Neural progenitor cell (in vitro differentiated cells): ENCODE measurements around the gene CACNA1C. TPM values are rescaled to one million over a fixed set of nuclear protein-coding genes. Genes with fewer than 3 reads are reported as not detected.

Experiments used
- DNase-seq: peaks from one replicate; pipeline ENCODE4 v3.0.0-alpha.2; 2016; ENCODE audit warnings: low spot score
- H2AFZ ChIP-seq: fragments of 200-600 bp; sonication (generic); replicated peaks from 2 replicates; pipeline ENCODE4 v1.6.1; 2016; ENCODE audit warnings: antibody characterized with exemption
- H3F3A ChIP-seq: fragments of 200-600 bp; sonication (generic); 2 replicates; pipeline ENCODE4 v1.6.1; 2016; ENCODE audit warnings: antibody characterized with exemption, low read depth
- H3K27ac ChIP-seq: fragments of 200-600 bp; sonication (generic); 2 replicates; pipeline ENCODE4 v1.5.1; 2016; ENCODE audit warnings: mild to moderate bottlenecking
- H3K27me3 ChIP-seq: fragments of 200-600 bp; sonication (generic); 2 replicates; pipeline ENCODE4 v1.6.1; 2016; ENCODE audit warnings: mild to moderate bottlenecking, moderate library complexity
- H3K36me3 ChIP-seq: fragments of 200-600 bp; sonication (generic); 2 replicates; pipeline ENCODE4 v1.5.1; 2016
- H3K4me1 ChIP-seq: fragments of 200-600 bp; sonication (generic); 2 replicates; pipeline ENCODE4 v1.6.1; 2016; ENCODE audit warnings: mixed run types
- H3K4me2 ChIP-seq: fragments of 200-600 bp; sonication (generic); 2 replicates; pipeline ENCODE4 v1.6.1; 2016
- H3K4me3 ChIP-seq: fragments of 200-600 bp; sonication (generic); 2 replicates; pipeline ENCODE4 v1.5.1; 2016
- H3K79me2 ChIP-seq: fragments of 200-600 bp; sonication (generic); 2 replicates; pipeline ENCODE4 v1.6.1; 2016; ENCODE audit warnings: low read depth
- H3K9ac ChIP-seq: fragments of 200-600 bp; sonication (generic); 2 replicates; pipeline ENCODE4 v1.6.1; 2016
- H3K9me3 ChIP-seq: fragments of 200-600 bp; sonication (generic); 2 replicates; pipeline ENCODE4 v1.5.1; 2016; ENCODE audit warnings: low read depth
- H4K20me1 ChIP-seq: fragments of 200-600 bp; sonication (generic); 2 replicates; pipeline ENCODE4 v1.6.1; 2016; ENCODE audit warnings: low read depth
- H3K27ac Mint-ChIP-seq: 3 replicates; pipeline ENCODE4 v1.8.0; 2021; ENCODE audit warnings: mixed read lengths
- H3K27me3 Mint-ChIP-seq: 2 replicates; pipeline ENCODE4 v1.8.0; 2022; ENCODE audit warnings: low read depth, mild to moderate bottlenecking, inconsistent platforms, moderate library complexity, mixed read lengths; ENCODE audit not compliant: insufficient read depth
- H3K36me3 Mint-ChIP-seq: 3 replicates; pipeline ENCODE4 v1.8.0; 2021; ENCODE audit warnings: mixed read lengths
- H3K4me1 Mint-ChIP-seq: 3 replicates; pipeline ENCODE4 v1.8.0; 2021; ENCODE audit warnings: mixed read lengths
- H3K4me3 Mint-ChIP-seq: 3 replicates; pipeline ENCODE4 v1.8.0; 2021; ENCODE audit warnings: mild to moderate bottlenecking, moderate library complexity, mixed read lengths
- H3K9me3 Mint-ChIP-seq: 3 replicates; pipeline ENCODE4 v1.8.0; 2020; ENCODE audit warnings: mixed read lengths
- CTCF ChIP-seq: fragments of 200-600 bp; sonication (generic); IDR thresholded peaks from 2 replicates; pipeline ENCODE4 v1.5.1; 2017; ENCODE audit warnings: antibody characterized with exemption, mild to moderate bottlenecking
- EZH2 ChIP-seq: fragments of 200-600 bp; sonication (generic); IDR thresholded peaks from 2 replicates; pipeline ENCODE4 v1.6.1; 2017; ENCODE audit warnings: antibody characterized with exemption, mild to moderate bottlenecking, moderate library complexity
- EZH2phosphoT487 ChIP-seq: fragments of 200-600 bp; sonication (generic); IDR thresholded peaks from 2 replicates; pipeline ENCODE4 v1.6.1; 2017; ENCODE audit warnings: antibody characterized with exemption
- total RNA-seq: library from RNA; depleted of rRNA; stranded (reverse); fragments of >200 nt; gene quantifications from 2 replicates; pipeline ENCODE4 v1.2.3, GENCODE V29; 2015; ENCODE audit warnings: low replicate concordance

Gene CACNA1C
- total RNA-seq, 1 donor from 2014 or later, result 2.7 TPM

GRCh38 chr12:2627076-2627834 lies 574.5 kb downstream of the CACNA1C start:
- no peaks in the 10 kb centered on the region for H3K79me2 ChIP-seq
- no peaks in the 10 kb centered on the region for H3K36me3 ChIP-seq
- H3K4me3 Mint-ChIP-seq, result no peak overlapping the region
- H4K20me1 ChIP-seq, result no peaks in the 10 kb centered on the region
- H3K36me3 Mint-ChIP-seq, result no peaks in the 10 kb centered on the region
- no peak overlapping the region for H3K9ac ChIP-seq
- H3K4me1 Mint-ChIP-seq, result peaks cover 29% of the 10 kb centered on the region
- H3K4me1 ChIP-seq, result peaks cover 7% of the 10 kb centered on the region
- H3K4me2 ChIP-seq, result no peak overlapping the region
- H3K27me3 Mint-ChIP-seq, result peaks cover 2% of the 10 kb centered on the region
- no peaks in the 10 kb centered on the region for H3K9me3 ChIP-seq
- no peaks in the 10 kb centered on the region for H3K27me3 ChIP-seq
- no peak for DNase-seq
- peak overlapping the region; percentile 32 for H3K27ac Mint-ChIP-seq
- TF ChIP-seq EZH2phosphoT487 (no peak), CTCF (no peak), EZH2 (no peak)
- no peak overlapping the region for H3K27ac ChIP-seq
- H3K4me3 ChIP-seq, result no peak overlapping the region
- H3K9me3 Mint-ChIP-seq, result no peaks in the 10 kb centered on the region
- no peak overlapping the region for H2AFZ ChIP-seq
- H3F3A ChIP-seq, result no peaks in the 10 kb centered on the region

DNA sequence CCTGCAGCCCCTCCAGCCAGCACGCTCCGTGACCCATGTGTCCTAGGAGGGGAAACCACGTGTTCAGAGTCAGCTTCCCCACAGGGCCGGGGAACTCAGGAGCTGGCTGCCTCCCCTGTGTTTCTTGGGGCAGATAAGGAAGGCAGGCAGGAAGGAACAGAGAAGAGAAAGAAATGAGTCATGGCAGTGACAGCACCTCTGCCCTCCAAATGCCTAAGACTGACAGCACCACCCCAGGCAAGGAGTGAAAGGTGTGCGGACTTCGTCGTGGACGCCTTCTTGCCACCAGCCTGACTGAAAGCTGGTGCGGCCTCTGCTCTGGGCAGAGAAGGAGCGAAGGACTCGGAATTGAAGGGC lies 575.0 kb downstream of the CACNA1C start:
- Histone ChIP-seq H3K27ac (no peak overlapping the region), H3K79me2 (no peaks in the 10 kb centered on the region), H4K20me1 (no peaks in the 10 kb centered on the region), H3K27me3 (no peaks in the 10 kb centered on the region), H3K36me3 (no peaks in the 10 kb centered on the region), H3K4me2 (no peak overlapping the region), H3F3A (no peaks in the 10 kb centered on the region), H3K9ac (no peak overlapping the region), H3K4me3 (no peak overlapping the region), H3K9me3 (no peaks in the 10 kb centered on the region), H2AFZ (no peak overlapping the region), H3K4me1 (peaks cover 7% of the 10 kb centered on the region)
- TF ChIP-seq EZH2 (no peak), EZH2phosphoT487 (no peak), CTCF (no peak)
- no peaks in the 10 kb centered on the region for H3K9me3 Mint-ChIP-seq
- DNase-seq, result no peak
- H3K27me3 Mint-ChIP-seq, result peaks cover 4% of the 10 kb centered on the region
- H3K4me3 Mint-ChIP-seq, result no peak overlapping the region
- peaks cover 32% of the 10 kb centered on the region for H3K4me1 Mint-ChIP-seq
- H3K27ac Mint-ChIP-seq, result no peak overlapping the region
- H3K36me3 Mint-ChIP-seq, result no peaks in the 10 kb centered on the region

DNA sequence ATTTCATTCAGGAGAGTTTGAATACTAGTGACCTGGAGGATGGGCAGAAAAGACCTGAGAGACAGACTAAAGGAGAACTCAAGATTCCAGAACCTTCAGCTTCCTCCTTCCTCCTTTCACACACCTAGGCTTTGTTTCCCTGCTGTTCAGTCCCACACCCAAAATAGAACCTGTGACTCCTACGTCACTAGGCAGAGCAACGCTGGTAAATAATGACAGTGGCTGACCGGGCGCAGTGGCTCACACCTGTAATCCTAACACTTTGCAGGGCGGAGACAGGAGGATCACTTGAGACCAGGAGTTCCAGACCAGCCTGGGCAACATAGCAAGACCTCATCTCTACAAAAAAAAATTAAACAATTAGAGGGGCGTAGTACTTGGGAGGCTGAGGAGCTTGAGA lies 575.6 kb downstream of the CACNA1C start:
- H3K9me3 ChIP-seq, result no peaks in the 10 kb centered on the region
- no peaks in the 10 kb centered on the region for H3K36me3 ChIP-seq
- DNase-seq, result no peak
- Mint-ChIP-seq H3K9me3 (no peaks in the 10 kb centered on the region), H3K4me3 (no peak overlapping the region), H3K4me1 (peaks cover 32% of the 10 kb centered on the region), H3K36me3 (no peaks in the 10 kb centered on the region), H3K27ac (no peak overlapping the region), H3K27me3 (peaks cover 3% of the 10 kb centered on the region)
- H3K79me2 ChIP-seq, result no peaks in the 10 kb centered on the region
- H4K20me1 ChIP-seq, result no peaks in the 10 kb centered on the region
- TF ChIP-seq EZH2phosphoT487 (no peak), CTCF (no peak), EZH2 (no peak)
- no peak overlapping the region for H3K4me3 ChIP-seq
- peaks cover 7% of the 10 kb centered on the region for H3K4me1 ChIP-seq
- no peak overlapping the region for H2AFZ ChIP-seq
- no peak overlapping the region for H3K4me2 ChIP-seq
- H3K27ac ChIP-seq, result no peak overlapping the region
- H3F3A ChIP-seq, result no peaks in the 10 kb centered on the region
- no peaks in the 10 kb centered on the region for H3K27me3 ChIP-seq
- no peak overlapping the region for H3K9ac ChIP-seq
